Urinary bladder (tissue), 4 donors: Measurements from ENCODE around the gene CDH7. TPM values are rescaled to one million over a fixed set of nuclear protein-coding genes. Genes with fewer than 3 reads are reported as not detected.

Experiments
- DNase-seq: peaks from one replicate; pipeline ENCODE4 v3.0.0-alpha.2; 2015; ENCODE audit errors: extremely low spot score
- H3K27ac ChIP-seq: one replicate; pipeline ENCODE4 v1.5.1; 2013; ENCODE audit warnings: low read depth, mild to moderate bottlenecking, moderate library complexity
- H3K36me3 ChIP-seq: one replicate; pipeline ENCODE4 v1.6.1; 2013; ENCODE audit warnings: mild to moderate bottlenecking, moderate library complexity; ENCODE audit not compliant: insufficient read depth
- H3K4me1 ChIP-seq: one replicate; pipeline ENCODE4 v1.6.1; 2013; ENCODE audit warnings: mild to moderate bottlenecking, moderate library complexity; ENCODE audit not compliant: insufficient read depth
- H3K4me3 ChIP-seq: one replicate; pipeline ENCODE4 v1.5.1; 2013; ENCODE audit warnings: low read depth, low read length
- WGBS: extraction: QIAGEN DNeasy Blood & Tissue Kit; methylation state at CpG from one replicate; pipeline ENCODE4 v1.1.7; 2013; 5-methylcytosine and 5-hydroxymethylcytosine counted together
- polyA plus RNA-seq: library from polyadenylated mRNA; stranded (reverse); fragments of 200-250 nt; gene quantifications from one replicate; pipeline ENCODE4 v1.2.3, GENCODE V29; 2013
- total RNA-seq: library from RNA; depleted of rRNA; stranded (reverse); fragments of >200 nt; gene quantifications from one replicate; pipeline ENCODE4 v1.2.3, GENCODE V29; 2014
- donor health status: healthy with polysubstance abuse.
- donor health status: healthy.

The CDH7 gene
- total and polyA plus RNA-seq, 2 donors: 0.04 to 5.6 TPM

- no peaks in the 10 kb centered on the region for H3K36me3 ChIP-seq
- WGBS: 41% methylated on average over 6 of the region's 6 CpGs
- no peak overlapping the region for H3K4me3 ChIP-seq
- DNase-seq: no peak
- H3K27ac ChIP-seq: no peak overlapping the region
- no peaks in the 10 kb centered on the region for H3K4me1 ChIP-seq
These were observed 57.9 kb downstream of the CDH7 start for GRCh38 chr18:65808759-65809158.

GRCh38 chr18:65811307-65811706 lies 60.5 kb downstream of the CDH7 start:
- H3K4me3 ChIP-seq: no peak overlapping the region
- no peak for DNase-seq
- no peak overlapping the region for H3K27ac ChIP-seq
- 78% methylated on average over 4 of the region's 4 CpGs for WGBS
- no peaks in the 10 kb centered on the region for H3K36me3 ChIP-seq
- no peaks in the 10 kb centered on the region for H3K4me1 ChIP-seq

GRCh38 chr18:65815506-65815905 lies 64.7 kb downstream of the CDH7 start:
- WGBS: 78% methylated on average over 2 of the region's 2 CpGs
- H3K36me3 ChIP-seq: no peaks in the 10 kb centered on the region
- no peak for DNase-seq

GRCh38 chr18:65817178-65817577 lies 66.4 kb downstream of the CDH7 start:
- WGBS: 74% methylated on average over 4 of the region's 4 CpGs
- no peak overlapping the region for H3K27ac ChIP-seq
- DNase-seq: no peak
- no peaks in the 10 kb centered on the region for H3K36me3 ChIP-seq
- no peaks in the 10 kb centered on the region for H3K4me1 ChIP-seq
- no peak overlapping the region for H3K4me3 ChIP-seq

More at GRCh38 chr18:65815506-65815905, 64.7 kb downstream of the CDH7 start:
- Histone ChIP-seq H3K27ac (no peak overlapping the region), H3K4me3 (no peak overlapping the region), H3K4me1 (no peaks in the 10 kb centered on the region)

GRCh38 chr18:65821911-65822310 lies 71.1 kb downstream of the CDH7 start:
- WGBS: 80% methylated on average over 3 of the region's 3 CpGs
- Histone ChIP-seq H3K4me3 (no peak overlapping the region), H3K27ac (no peak overlapping the region), H3K36me3 (no peaks in the 10 kb centered on the region), H3K4me1 (no peaks in the 10 kb centered on the region)
- no peak for DNase-seq

GRCh38 chr18:65822826-65823225 lies 72.0 kb downstream of the CDH7 start:
- Histone ChIP-seq H3K36me3 (no peaks in the 10 kb centered on the region), H3K4me1 (no peaks in the 10 kb centered on the region), H3K4me3 (no peak overlapping the region), H3K27ac (no peak overlapping the region)
- 48% methylated on average over 2 of the region's 2 CpGs for WGBS
- DNase-seq: no peak

- 88% methylated on average over 1 of the region's 1 CpG for WGBS
- DNase-seq: no peak
- no peak overlapping the region for H3K4me3 ChIP-seq
- no peak overlapping the region for H3K27ac ChIP-seq
- H3K4me1 ChIP-seq: no peaks in the 10 kb centered on the region
- H3K36me3 ChIP-seq: no peaks in the 10 kb centered on the region
These were observed 76.6 kb downstream of the CDH7 start for GRCh38 chr18:65827444-65827843.

GRCh38 chr18:65835881-65836280 lies 85.1 kb downstream of the CDH7 start:
- H3K36me3 ChIP-seq: no peaks in the 10 kb centered on the region
- H3K27ac ChIP-seq: no peak overlapping the region
- no peak for DNase-seq
- no peaks in the 10 kb centered on the region for H3K4me1 ChIP-seq
- H3K4me3 ChIP-seq: no peak overlapping the region
- WGBS: 77% methylated on average over 4 of the region's 4 CpGs

GRCh38 chr18:65846107-65846506 lies 95.3 kb downstream of the CDH7 start:
- Histone ChIP-seq H3K36me3 (no peaks in the 10 kb centered on the region), H3K4me3 (no peak overlapping the region), H3K27ac (no peak overlapping the region), H3K4me1 (no peaks in the 10 kb centered on the region)
- no peak for DNase-seq
- 95% methylated on average over 2 of the region's 2 CpGs for WGBS

- Histone ChIP-seq H3K4me3 (no peak overlapping the region), H3K27ac (no peak overlapping the region), H3K36me3 (no peaks in the 10 kb centered on the region), H3K4me1 (no peaks in the 10 kb centered on the region)
- no peak for DNase-seq
- 92% methylated on average over 3 of the region's 3 CpGs for WGBS
These were observed 101.5 kb downstream of the CDH7 start for GRCh38 chr18:65852273-65852672.

- no peak overlapping the region for H3K27ac ChIP-seq
- 29% methylated on average over 3 of the region's 3 CpGs for WGBS
- H3K36me3 ChIP-seq: no peaks in the 10 kb centered on the region
- no peaks in the 10 kb centered on the region for H3K4me1 ChIP-seq
- no peak for DNase-seq
- H3K4me3 ChIP-seq: no peak overlapping the region
These were observed 108.3 kb downstream of the CDH7 start for GRCh38 chr18:65859075-65859474.

GRCh38 chr18:65869527-65869926 lies 118.7 kb downstream of the CDH7 start:
- no peak overlapping the region for H3K27ac ChIP-seq
- H3K36me3 ChIP-seq: no peaks in the 10 kb centered on the region
- no peak overlapping the region for H3K4me3 ChIP-seq
- no peaks in the 10 kb centered on the region for H3K4me1 ChIP-seq
- WGBS: 86% methylated on average over 3 of the region's 3 CpGs
- no peak for DNase-seq

- WGBS: 81% methylated on average over 3 of the region's 3 CpGs
- Histone ChIP-seq H3K36me3 (no peaks in the 10 kb centered on the region), H3K4me1 (no peaks in the 10 kb centered on the region), H3K27ac (no peak overlapping the region), H3K4me3 (no peak overlapping the region)
- no peak for DNase-seq
These were observed 125.5 kb downstream of the CDH7 start for GRCh38 chr18:65876310-65876709.

GRCh38 chr18:65897292-65897691 lies 146.5 kb downstream of the CDH7 start:
- no peaks in the 10 kb centered on the region for H3K4me1 ChIP-seq
- H3K4me3 ChIP-seq: no peak overlapping the region
- 94% methylated on average over 3 of the region's 3 CpGs for WGBS
- H3K36me3 ChIP-seq: no peaks in the 10 kb centered on the region
- DNase-seq: no peak
- H3K27ac ChIP-seq: no peak overlapping the region

- Histone ChIP-seq H3K36me3 (no peaks in the 10 kb centered on the region), H3K4me3 (no peak overlapping the region), H3K27ac (no peak overlapping the region), H3K4me1 (no peaks in the 10 kb centered on the region)
- 55% methylated on average over 1 of the region's 1 CpG for WGBS
- no peak for DNase-seq
These were observed 150.7 kb downstream of the CDH7 start for GRCh38 chr18:65901522-65901921.
